HEK293 (cell line): ENCODE measurements around the gene CD37.

ENCODE experiments used
- GLI4 ChIP-seq: fragments of 450-650 bp; formaldehyde crosslinking; IDR thresholded peaks from 2 replicates; pipeline ENCODE4 v1.5.1; 2016; ENCODE audit warnings: missing biosample characterization, missing genetic modification characterization
- KLF10 ChIP-seq: fragments of 450-650 bp; IDR thresholded peaks from 2 replicates; pipeline ENCODE4 v1.5.1; 2018; ENCODE audit warnings: missing biosample characterization, mild to moderate bottlenecking, missing genetic modification characterization
- SALL2 ChIP-seq: fragments of 450-650 bp; formaldehyde crosslinking; IDR thresholded peaks from 2 replicates; pipeline ENCODE4 v1.5.0; 2017; ENCODE audit warnings: missing biosample characterization, mild to moderate bottlenecking, missing genetic modification characterization, borderline replicate concordance
- ZFP3 ChIP-seq: fragments of 450-650 bp; formaldehyde crosslinking; IDR thresholded peaks from 2 replicates; pipeline ENCODE4 v1.5.1; 2016; ENCODE audit warnings: low read depth, missing biosample characterization, missing genetic modification characterization
- ZNF24 ChIP-seq: fragments of 450-650 bp; formaldehyde crosslinking; IDR thresholded peaks from 2 replicates; pipeline ENCODE4 v1.5.1; 2016; ENCODE audit warnings: missing biosample characterization, missing genetic modification characterization
- ZNF416 ChIP-seq: fragments of 450-650 bp; formaldehyde crosslinking; IDR thresholded peaks from 2 replicates; pipeline ENCODE4 v1.5.1; 2016; ENCODE audit warnings: missing biosample characterization, missing genetic modification characterization
- ZNF48 ChIP-seq: fragments of 450-650 bp; formaldehyde crosslinking; IDR thresholded peaks from 2 replicates; pipeline ENCODE4 v1.5.1; 2016; ENCODE audit warnings: missing biosample characterization, missing genetic modification characterization
- ZNF629 ChIP-seq: fragments of 450-650 bp; formaldehyde crosslinking; IDR thresholded peaks from 2 replicates; pipeline ENCODE4 v1.5.1; 2017; ENCODE audit warnings: missing biosample characterization, missing genetic modification characterization
- TF ChIP-seq, protein P1 (sequence below): fragments of 450-650 bp; formaldehyde crosslinking; IDR thresholded peaks from 2 replicates; pipeline ENCODE4 v1.5.1; 2016; ENCODE audit warnings: missing biosample characterization, missing genetic modification characterization
- TF ChIP-seq, protein P2 (sequence below): fragments of 450-650 bp; formaldehyde crosslinking; IDR thresholded peaks from 2 replicates; pipeline ENCODE4 v1.5.1; 2016; ENCODE audit warnings: missing biosample characterization, missing genetic modification characterization
- TF ChIP-seq, protein P3 (sequence below): fragments of 450-650 bp; formaldehyde crosslinking; IDR thresholded peaks from 2 replicates; pipeline ENCODE4 v1.5.1; 2016; ENCODE audit warnings: missing biosample characterization, missing genetic modification characterization

DNA sequence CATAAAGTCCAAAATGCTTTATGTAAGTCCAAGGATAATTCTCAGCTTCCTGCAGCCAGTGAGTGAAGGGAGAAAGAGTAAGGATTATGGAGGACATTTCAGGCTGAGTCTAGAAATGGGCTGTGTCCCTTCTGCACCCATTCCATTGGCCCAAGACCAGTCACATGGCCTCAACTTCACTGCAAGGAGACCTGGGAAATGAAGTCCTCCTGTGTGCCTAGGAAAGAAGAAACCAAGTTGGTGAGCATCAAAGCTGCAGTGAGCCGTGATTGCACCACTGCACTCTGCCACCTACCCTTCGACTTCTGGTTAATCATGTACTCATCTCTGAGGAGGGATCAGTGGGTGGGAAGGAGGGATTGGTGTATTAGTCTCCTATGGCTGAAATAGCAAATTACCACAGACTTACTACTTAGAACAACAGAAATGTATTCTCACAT is 3.6 kb upstream of the CD37 start:
- TF ChIP-seq ZNF48 (tag by site-specific recombination), result no peak
- TF ChIP-seq, protein P1, sequence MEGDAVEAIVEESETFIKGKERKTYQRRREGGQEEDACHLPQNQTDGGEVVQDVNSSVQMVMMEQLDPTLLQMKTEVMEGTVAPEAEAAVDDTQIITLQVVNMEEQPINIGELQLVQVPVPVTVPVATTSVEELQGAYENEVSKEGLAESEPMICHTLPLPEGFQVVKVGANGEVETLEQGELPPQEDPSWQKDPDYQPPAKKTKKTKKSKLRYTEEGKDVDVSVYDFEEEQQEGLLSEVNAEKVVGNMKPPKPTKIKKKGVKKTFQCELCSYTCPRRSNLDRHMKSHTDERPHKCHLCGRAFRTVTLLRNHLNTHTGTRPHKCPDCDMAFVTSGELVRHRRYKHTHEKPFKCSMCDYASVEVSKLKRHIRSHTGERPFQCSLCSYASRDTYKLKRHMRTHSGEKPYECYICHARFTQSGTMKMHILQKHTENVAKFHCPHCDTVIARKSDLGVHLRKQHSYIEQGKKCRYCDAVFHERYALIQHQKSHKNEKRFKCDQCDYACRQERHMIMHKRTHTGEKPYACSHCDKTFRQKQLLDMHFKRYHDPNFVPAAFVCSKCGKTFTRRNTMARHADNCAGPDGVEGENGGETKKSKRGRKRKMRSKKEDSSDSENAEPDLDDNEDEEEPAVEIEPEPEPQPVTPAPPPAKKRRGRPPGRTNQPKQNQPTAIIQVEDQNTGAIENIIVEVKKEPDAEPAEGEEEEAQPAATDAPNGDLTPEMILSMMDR, result no peak
- no peak for TF ChIP-seq ZNF416 (tag by site-specific recombination)
- TF ChIP-seq ZFP3, result no peak
- TF ChIP-seq, protein P2, sequence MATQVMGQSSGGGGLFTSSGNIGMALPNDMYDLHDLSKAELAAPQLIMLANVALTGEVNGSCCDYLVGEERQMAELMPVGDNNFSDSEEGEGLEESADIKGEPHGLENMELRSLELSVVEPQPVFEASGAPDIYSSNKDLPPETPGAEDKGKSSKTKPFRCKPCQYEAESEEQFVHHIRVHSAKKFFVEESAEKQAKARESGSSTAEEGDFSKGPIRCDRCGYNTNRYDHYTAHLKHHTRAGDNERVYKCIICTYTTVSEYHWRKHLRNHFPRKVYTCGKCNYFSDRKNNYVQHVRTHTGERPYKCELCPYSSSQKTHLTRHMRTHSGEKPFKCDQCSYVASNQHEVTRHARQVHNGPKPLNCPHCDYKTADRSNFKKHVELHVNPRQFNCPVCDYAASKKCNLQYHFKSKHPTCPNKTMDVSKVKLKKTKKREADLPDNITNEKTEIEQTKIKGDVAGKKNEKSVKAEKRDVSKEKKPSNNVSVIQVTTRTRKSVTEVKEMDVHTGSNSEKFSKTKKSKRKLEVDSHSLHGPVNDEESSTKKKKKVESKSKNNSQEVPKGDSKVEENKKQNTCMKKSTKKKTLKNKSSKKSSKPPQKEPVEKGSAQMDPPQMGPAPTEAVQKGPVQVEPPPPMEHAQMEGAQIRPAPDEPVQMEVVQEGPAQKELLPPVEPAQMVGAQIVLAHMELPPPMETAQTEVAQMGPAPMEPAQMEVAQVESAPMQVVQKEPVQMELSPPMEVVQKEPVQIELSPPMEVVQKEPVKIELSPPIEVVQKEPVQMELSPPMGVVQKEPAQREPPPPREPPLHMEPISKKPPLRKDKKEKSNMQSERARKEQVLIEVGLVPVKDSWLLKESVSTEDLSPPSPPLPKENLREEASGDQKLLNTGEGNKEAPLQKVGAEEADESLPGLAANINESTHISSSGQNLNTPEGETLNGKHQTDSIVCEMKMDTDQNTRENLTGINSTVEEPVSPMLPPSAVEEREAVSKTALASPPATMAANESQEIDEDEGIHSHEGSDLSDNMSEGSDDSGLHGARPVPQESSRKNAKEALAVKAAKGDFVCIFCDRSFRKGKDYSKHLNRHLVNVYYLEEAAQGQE, result no peak
- no peak for TF ChIP-seq GLI4 (tag by site-specific recombination)
- no peak for TF ChIP-seq ZNF629 (tag by site-specific recombination)
- no peak for TF ChIP-seq ZNF24
- TF ChIP-seq, protein P3, sequence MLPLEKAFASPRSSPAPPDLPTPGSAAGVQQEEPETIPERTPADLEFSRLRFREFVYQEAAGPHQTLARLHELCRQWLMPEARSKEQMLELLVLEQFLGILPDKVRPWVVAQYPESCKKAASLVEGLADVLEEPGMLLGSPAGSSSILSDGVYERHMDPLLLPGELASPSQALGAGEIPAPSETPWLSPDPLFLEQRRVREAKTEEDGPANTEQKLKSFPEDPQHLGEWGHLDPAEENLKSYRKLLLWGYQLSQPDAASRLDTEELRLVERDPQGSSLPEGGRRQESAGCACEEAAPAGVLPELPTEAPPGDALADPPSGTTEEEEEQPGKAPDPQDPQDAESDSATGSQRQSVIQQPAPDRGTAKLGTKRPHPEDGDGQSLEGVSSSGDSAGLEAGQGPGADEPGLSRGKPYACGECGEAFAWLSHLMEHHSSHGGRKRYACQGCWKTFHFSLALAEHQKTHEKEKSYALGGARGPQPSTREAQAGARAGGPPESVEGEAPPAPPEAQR (tag by site-specific recombination), result no peak
- TF ChIP-seq SALL2, result no peak
- peak; percentile 98 for TF ChIP-seq KLF10
